AG04449 (cell line): ENCODE measurements around the gene MITF.
A peak's percentile ranks its signal among the peaks of the same experiment; 100 is the strongest.

Source experiments
- CTCF ChIA-PET: fragments of 350-600 bp; formaldehyde crosslinking; extraction: SDS; loops from one replicate; lab custom pipeline; 2021; ENCODE audit warnings: antibody characterized with exemption; lab: Yijun Ruan, JAX
- POLR2A ChIA-PET: fragments of 400-600, 350-600 bp; formaldehyde crosslinking; extraction: SDS; loops from one replicate; lab custom pipeline; 2020; ENCODE audit warnings: antibody characterized with exemption, inconsistent platforms; lab: Yijun Ruan, JAX
- DNase-seq: peaks from one replicate; pipeline ENCODE4 v3.0.0-alpha.2; 2010; ENCODE audit warnings: low read depth, low spot score
- H3K4me3 ChIP-seq: 2 replicates; pipeline ENCODE4 v1.5.1; 2011; ENCODE audit warnings: low read depth, mild to moderate bottlenecking, control low read depth, low read length
- TF ChIP-seq, protein P1 (sequence below): IDR thresholded peaks from one replicate; pipeline ENCODE4 v1.5.1; 2011; ENCODE audit warnings: mild to moderate bottlenecking, moderate library complexity, low read length, control low read depth, inconsistent platforms; ENCODE audit not compliant: insufficient read depth; ENCODE audit errors: missing control alignments

Gene MITF, protein sequence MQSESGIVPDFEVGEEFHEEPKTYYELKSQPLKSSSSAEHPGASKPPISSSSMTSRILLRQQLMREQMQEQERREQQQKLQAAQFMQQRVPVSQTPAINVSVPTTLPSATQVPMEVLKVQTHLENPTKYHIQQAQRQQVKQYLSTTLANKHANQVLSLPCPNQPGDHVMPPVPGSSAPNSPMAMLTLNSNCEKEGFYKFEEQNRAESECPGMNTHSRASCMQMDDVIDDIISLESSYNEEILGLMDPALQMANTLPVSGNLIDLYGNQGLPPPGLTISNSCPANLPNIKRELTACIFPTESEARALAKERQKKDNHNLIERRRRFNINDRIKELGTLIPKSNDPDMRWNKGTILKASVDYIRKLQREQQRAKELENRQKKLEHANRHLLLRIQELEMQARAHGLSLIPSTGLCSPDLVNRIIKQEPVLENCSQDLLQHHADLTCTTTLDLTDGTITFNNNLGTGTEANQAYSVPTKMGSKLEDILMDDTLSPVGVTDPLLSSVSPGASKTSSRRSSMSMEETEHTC

DNA sequence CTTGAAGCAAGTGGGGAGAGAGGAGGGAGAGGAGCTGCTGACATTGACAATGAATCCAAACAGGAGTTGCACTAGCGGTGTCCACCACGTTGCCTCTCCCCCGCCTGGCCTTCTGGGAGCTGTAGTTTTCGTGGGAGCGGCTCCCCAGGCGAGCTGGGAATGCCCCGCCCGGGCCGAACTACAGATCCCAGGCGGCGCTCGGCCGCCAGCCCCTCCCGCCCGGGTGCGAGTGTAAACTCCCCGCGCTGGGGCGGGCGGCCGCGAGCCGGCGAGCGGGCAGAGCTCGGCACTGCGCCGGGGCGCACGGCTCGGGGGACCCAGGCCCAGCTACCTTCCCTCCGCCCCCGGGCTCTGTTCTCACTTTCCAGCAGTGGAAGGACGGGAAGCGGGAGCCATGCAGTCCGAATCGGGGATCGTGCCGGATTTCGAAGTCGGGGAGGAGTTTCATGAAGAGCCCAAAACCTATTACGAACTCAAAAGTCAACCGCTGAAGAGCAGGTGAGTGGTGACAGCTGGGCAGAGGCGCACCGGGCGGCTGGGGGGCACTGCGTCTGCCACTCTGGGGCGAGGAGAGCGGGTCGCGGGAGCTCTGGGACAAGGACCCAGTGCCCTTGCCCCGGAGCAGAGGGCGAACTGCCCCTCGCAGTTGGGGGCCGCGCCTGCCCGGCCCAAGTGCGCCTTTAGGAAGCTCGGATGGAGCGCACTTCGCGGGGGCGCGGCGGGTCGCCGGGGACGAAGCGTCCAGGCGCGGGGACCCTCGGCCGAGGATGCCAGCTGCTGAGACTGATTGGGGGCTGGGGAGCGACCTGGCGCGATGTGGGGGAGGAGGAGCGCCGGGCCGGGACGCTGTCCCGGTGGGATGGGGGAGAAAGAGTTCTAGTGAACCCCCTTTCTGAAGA lies at the start of gene MITF:
Gene MITF, plus strand, starts transcription at position 261 of the 899 bp plus-strand sequence. Its CDS starts 134 bp downstream, at position 395.
- DNase-seq, result peak; percentile 34
- peak within 1 kb of the TSS; percentile 76 for H3K4me3 ChIP-seq
- TF ChIP-seq, protein P1, sequence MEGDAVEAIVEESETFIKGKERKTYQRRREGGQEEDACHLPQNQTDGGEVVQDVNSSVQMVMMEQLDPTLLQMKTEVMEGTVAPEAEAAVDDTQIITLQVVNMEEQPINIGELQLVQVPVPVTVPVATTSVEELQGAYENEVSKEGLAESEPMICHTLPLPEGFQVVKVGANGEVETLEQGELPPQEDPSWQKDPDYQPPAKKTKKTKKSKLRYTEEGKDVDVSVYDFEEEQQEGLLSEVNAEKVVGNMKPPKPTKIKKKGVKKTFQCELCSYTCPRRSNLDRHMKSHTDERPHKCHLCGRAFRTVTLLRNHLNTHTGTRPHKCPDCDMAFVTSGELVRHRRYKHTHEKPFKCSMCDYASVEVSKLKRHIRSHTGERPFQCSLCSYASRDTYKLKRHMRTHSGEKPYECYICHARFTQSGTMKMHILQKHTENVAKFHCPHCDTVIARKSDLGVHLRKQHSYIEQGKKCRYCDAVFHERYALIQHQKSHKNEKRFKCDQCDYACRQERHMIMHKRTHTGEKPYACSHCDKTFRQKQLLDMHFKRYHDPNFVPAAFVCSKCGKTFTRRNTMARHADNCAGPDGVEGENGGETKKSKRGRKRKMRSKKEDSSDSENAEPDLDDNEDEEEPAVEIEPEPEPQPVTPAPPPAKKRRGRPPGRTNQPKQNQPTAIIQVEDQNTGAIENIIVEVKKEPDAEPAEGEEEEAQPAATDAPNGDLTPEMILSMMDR, result no peak
- POLR2A ChIA-PET, result interaction anchor here (0.8 kb wide), 1 partner anchor 32 kb away, joined by 5 read pairs; no protein-coding TSS in a partner anchor
- CTCF ChIA-PET, result interaction anchor here (0.9 to 1.0 kb wide), 2 partner anchors 53 to 115 kb away, joined by 3 read pairs; no protein-coding TSS in a partner anchor

DNA sequence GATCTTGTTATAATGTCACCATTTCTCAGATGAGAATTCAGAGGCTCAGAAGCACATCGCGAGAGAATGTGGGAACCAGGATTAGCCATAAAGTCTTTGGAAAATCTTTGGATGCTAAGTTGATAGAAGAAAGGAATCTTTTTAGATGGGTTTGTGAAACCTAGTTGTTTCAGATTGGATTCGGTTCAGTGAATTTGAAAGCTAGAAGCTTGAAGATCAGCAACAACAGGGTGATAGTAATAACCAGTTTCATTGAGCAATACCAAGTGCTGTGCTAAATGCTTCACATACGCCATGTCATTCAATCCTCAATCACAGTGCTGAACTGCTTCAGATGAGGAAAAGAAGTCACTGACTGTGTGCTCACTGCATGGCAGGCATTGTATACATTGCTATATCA lies 47.4 kb upstream of the MITF start:
- DNase-seq, result no peak
- CTCF ChIA-PET, result interaction anchor here (0.6 to 10.2 kb wide), 25 partner anchors 8 to 259 kb away, joined by 3 to 140 read pairs (median 4); no protein-coding TSS in a partner anchor
- TF ChIP-seq, protein P1, result no peak
- POLR2A ChIA-PET, result no interaction called here
- H3K4me3 ChIP-seq, result no peak overlapping the region

DNA sequence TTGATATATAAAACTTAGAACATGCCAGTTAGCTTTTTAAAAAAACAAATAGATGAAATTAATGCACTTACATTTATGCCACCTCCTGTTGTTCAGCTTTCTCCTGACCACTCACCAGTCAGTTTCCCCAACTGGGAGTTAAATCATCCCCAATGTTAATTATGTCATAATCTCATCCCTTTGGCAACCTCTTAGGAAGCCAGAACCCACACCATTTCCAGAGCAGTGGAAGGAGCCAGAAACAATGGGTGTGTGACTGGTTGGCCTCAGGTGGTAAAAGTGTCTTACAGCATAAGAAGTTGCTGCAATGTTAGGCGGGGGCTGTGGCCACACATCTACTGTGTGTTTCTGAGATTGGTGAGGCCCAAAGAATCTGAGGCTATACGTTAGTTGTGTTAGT lies 46.5 kb upstream of the MITF start:
- POLR2A ChIA-PET, result no interaction called here
- no peak overlapping the region for H3K4me3 ChIP-seq
- TF ChIP-seq, protein P1, result no peak
- no peak for DNase-seq
- CTCF ChIA-PET, result interaction anchor here (0.5 to 10.2 kb wide), 7 partner anchors 12 to 258 kb away, joined by 3 to 140 read pairs (median 15); no protein-coding TSS in a partner anchor

DNA sequence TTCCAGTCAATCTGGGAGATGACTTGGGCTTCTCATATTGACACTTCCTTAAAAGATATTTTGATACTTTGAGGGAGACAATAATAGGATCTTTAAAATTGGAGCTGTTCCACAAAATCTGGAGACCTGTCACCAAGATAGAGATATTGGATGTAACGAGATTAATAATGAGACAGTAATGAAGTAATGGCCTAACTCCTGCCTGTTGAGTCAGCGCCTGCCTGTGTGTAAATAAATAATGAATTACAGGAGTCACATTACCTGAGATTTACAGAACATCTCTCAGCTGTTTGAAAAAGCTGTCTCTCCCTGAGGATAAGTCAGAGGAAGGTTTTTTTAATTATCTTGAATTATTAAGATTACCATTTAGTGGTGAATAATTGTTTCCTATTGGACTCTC lies 43.8 kb upstream of the MITF start:
- no peak overlapping the region for H3K4me3 ChIP-seq
- TF ChIP-seq, protein P1, result no peak
- no peak for DNase-seq
- CTCF ChIA-PET, result interaction anchor here (1.1 to 10.2 kb wide), 3 partner anchors 98 to 162 kb away, joined by 3 to 140 read pairs (median 26); no protein-coding TSS in a partner anchor
- POLR2A ChIA-PET, result no interaction called here

DNA sequence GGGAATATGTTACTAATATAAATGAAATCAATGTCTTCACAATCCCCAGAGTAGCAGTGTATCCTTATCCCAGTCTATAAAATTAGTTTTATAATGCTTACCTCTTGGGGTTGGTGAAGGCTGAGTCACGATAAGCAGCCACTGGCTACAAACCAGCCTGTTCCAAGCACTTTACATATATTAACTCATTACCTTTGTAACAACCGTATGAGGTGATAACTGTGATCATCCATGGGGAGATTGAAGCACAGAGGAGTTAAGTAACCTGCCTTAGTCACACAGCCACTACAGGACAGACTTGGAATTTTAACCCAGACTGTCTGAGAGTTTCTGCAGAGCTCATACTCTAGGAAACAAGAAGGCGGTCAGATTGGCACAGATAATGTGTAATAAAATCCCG lies 43.3 kb upstream of the MITF start:
- H3K4me3 ChIP-seq, result no peak overlapping the region
- no peak for DNase-seq
- TF ChIP-seq, protein P1, result no peak
- ChIA-PET POLR2A (no interaction called here), CTCF (interaction anchor here (1.1 to 10.2 kb wide), 3 partner anchors 97 to 162 kb away, joined by 3 to 140 read pairs (median 26); no protein-coding TSS in a partner anchor)
